Measurements from ENCODE around the gene MPST. TPM values are rescaled to one million over a fixed set of nuclear protein-coding genes. Genes with fewer than 3 reads are reported as not detected.

MPST gene
- total RNA-seq, 1 donor from 2014 or later = 58.8 TPM

- no peak for TF ChIP-seq CTCF (IDR thresholded peaks at IDR 0.05; ENCODE audit: partially characterized antibody, unreplicated experiment)
- Mint-ChIP-seq H3K36me3 (ENCODE audit: unreplicated experiment) (no peaks in the 10 kb centered on the region), H3K27ac (ENCODE audit: unreplicated experiment) (no peak overlapping the region), H3K4me1 (ENCODE audit: low read depth, unreplicated experiment) (peaks cover 6% of the 10 kb centered on the region), H3K9me3 (ENCODE audit: unreplicated experiment) (peaks cover 5% of the 10 kb centered on the region), H3K4me3 (ENCODE audit: unreplicated experiment) (no peak overlapping the region), H3K27me3 (ENCODE audit: unreplicated experiment) (no peaks in the 10 kb centered on the region)
- DNase-seq = no peak
These were observed 3.2 kb downstream of the MPST start for GRCh38 chr22:37022483-37023337.

- Mint-ChIP-seq H3K27me3 (ENCODE audit: unreplicated experiment) (no peaks in the 10 kb centered on the region), H3K27ac (ENCODE audit: unreplicated experiment) (no peak overlapping the region), H3K9me3 (ENCODE audit: unreplicated experiment) (peaks cover 2% of the 10 kb centered on the region), H3K4me1 (ENCODE audit: low read depth, unreplicated experiment) (peaks cover 5% of the 10 kb centered on the region), H3K4me3 (ENCODE audit: unreplicated experiment) (no peak overlapping the region), H3K36me3 (ENCODE audit: unreplicated experiment) (no peaks in the 10 kb centered on the region)
- DNase-seq = no peak
- TF ChIP-seq CTCF (IDR thresholded peaks at IDR 0.05; ENCODE audit: partially characterized antibody, unreplicated experiment) = no peak
These were observed 4.3 kb downstream of the MPST start for GRCh38 chr22:37023743-37024338.

DNA sequence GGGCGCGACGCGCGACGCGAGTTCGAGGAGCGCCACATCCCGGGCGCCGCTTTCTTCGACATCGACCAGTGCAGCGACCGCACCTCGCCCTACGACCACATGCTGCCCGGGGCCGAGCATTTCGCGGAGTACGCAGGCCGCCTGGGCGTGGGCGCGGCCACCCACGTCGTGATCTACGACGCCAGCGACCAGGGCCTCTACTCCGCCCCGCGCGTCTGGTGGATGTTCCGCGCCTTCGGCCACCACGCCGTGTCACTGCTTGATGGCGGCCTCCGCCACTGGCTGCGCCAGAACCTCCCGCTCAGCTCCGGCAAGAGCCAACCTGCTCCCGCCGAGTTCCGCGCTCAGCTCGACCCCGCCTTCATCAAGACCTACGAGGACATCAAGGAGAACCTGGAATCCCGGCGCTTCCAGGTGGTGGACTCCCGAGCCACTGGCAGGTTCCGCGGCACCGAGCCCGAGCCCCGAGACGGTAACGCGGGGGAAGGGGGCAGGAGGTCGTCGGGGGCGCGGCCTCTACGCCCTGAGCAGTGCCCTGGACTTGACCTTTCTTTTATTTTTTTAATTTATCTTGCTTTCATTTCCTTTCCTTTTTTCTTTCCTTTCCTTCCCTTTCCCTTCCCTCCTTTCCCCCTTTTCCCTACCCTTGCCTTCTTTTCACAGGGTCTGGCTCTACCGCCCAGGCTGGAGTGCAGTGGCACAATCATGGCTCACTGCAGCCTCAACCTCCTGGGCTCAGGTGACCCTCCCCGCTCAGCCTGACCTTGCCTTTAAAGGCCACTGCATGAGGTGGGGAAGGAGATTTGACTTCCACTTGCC, 5.0 kb downstream of the MPST start:
- Mint-ChIP-seq H3K27ac (ENCODE audit: unreplicated experiment) (no peak overlapping the region), H3K27me3 (ENCODE audit: unreplicated experiment) (peaks cover 2% of the 10 kb centered on the region), H3K4me1 (ENCODE audit: low read depth, unreplicated experiment) (peaks cover 5% of the 10 kb centered on the region), H3K4me3 (ENCODE audit: unreplicated experiment) (no peak overlapping the region), H3K36me3 (ENCODE audit: unreplicated experiment) (no peaks in the 10 kb centered on the region), H3K9me3 (ENCODE audit: unreplicated experiment) (peaks cover 2% of the 10 kb centered on the region)
- no peak for TF ChIP-seq CTCF (IDR thresholded peaks at IDR 0.05; ENCODE audit: partially characterized antibody, unreplicated experiment)
- DNase-seq = no peak

- no peak for TF ChIP-seq CTCF (IDR thresholded peaks at IDR 0.05; ENCODE audit: partially characterized antibody, unreplicated experiment)
- Mint-ChIP-seq H3K27ac (ENCODE audit: unreplicated experiment) (no peak overlapping the region), H3K9me3 (ENCODE audit: unreplicated experiment) (peaks cover 2% of the 10 kb centered on the region), H3K4me3 (ENCODE audit: unreplicated experiment) (no peak overlapping the region), H3K4me1 (ENCODE audit: low read depth, unreplicated experiment) (peaks cover 4% of the 10 kb centered on the region), H3K36me3 (ENCODE audit: unreplicated experiment) (no peaks in the 10 kb centered on the region), H3K27me3 (ENCODE audit: unreplicated experiment) (peaks cover 2% of the 10 kb centered on the region)
- DNase-seq = no peak
These were observed 6.0 kb downstream of the MPST start for GRCh38 chr22:37025500-37026070.
